Tibial nerve (tissue), 4 donors: ENCODE results near the gene GPR135. TPM values are rescaled to one million over a fixed set of nuclear protein-coding genes. Genes with fewer than 3 reads are reported as not detected.

ENCODE experiments used
- DNase-seq, 2 donors: peaks; one replicate each; pipeline ENCODE4 v3.0.0-alpha.2; 2019; ENCODE audit warnings: low spot score in 2 of 2
- H3K27ac ChIP-seq, 4 donors: fragments of 200-600 bp; sonication (generic) in 3 of 4; one replicate each; pipeline ENCODE4 v1.5.1; 2017 to 2019; ENCODE audit warnings: mild to moderate bottlenecking in 1 of 4
- H3K27me3 ChIP-seq, 2 donors: fragments of 200-600 bp; sonication (generic) in 1 of 2; one replicate each; pipeline versions ENCODE4 v1.5.1 to v1.6.0; 2017 to 2019
- H3K36me3 ChIP-seq, 3 donors: fragments of 200-600 bp; sonication (generic); one replicate each; pipeline ENCODE4 v1.5.1; 2018 to 2019
- H3K4me1 ChIP-seq, 4 donors: fragments of 200-600 bp; sonication (generic) in 3 of 4; one replicate each; pipeline ENCODE4 v1.5.1; 2017 to 2019
- H3K4me3 ChIP-seq, 4 donors: fragments of 200-600 bp; sonication (generic) in 3 of 4; one replicate each; pipeline ENCODE4 v1.5.1; 2017 to 2019; ENCODE audit warnings: mild to moderate bottlenecking in 1 of 4, moderate library complexity in 1 of 4
- H3K9me3 ChIP-seq, 4 donors: fragments of 200-600 bp; sonication (generic) in 3 of 4; one replicate each; pipeline ENCODE4 v1.5.1; 2017 to 2019
- CTCF ChIP-seq, 5 experiments: fragments of 200-600 bp in 3 of 5; fragments of 450-650 bp in 2 of 5; sonication (generic) in 3 of 5; IDR thresholded peaks; one replicate each; pipeline ENCODE4 v1.5.1; 2016 to 2019; ENCODE audit warnings: antibody characterized with exemption in 5 of 5, mild to moderate bottlenecking in 3 of 5, moderate library complexity in 2 of 5
- EP300 ChIP-seq, 2 donors: sonication (generic); formaldehyde crosslinking; IDR thresholded peaks; one replicate each; pipeline ENCODE4 v1.6.1; 2017; ENCODE audit warnings: antibody characterized with exemption in 2 of 2, mild to moderate bottlenecking in 1 of 2
- POLR2A ChIP-seq, 2 donors: fragments of 450-650 bp; IDR thresholded peaks; one replicate each; pipeline ENCODE4 v1.6.1; 2017; ENCODE audit warnings: antibody characterized with exemption in 2 of 2, mild to moderate bottlenecking in 2 of 2, moderate library complexity in 2 of 2
- WGBS, 2 donors: methylation state at CpG; one replicate each; pipeline ENCODE4 v1.1.5; 2018; 5-methylcytosine and 5-hydroxymethylcytosine counted together
- total RNA-seq, 4 donors: library from RNA; depleted of rRNA; stranded (reverse); fragments of >200 nt; gene quantifications; one replicate each; pipeline ENCODE4 v1.1.0, GENCODE V29; 2016

The GPR135 gene
- total RNA-seq, 4 donors from 2014 or later: 5.9 to 17.7 (median 11.3) TPM

GRCh38 chr14:59435987-59436386 lies 29.2 kb downstream of the GPR135 start:
- Histone ChIP-seq H3K4me3 (no peak overlapping the region), H3K36me3 (no peaks in the 10 kb centered on the region), H3K27me3 (no peaks in the 10 kb centered on the region), H3K27ac (no peak overlapping the region), H3K4me1 (peaks cover 0 to 27% (median 0%) of the 10 kb centered on the region in 4 donors), H3K9me3 (no peaks in the 10 kb centered on the region)
- TF ChIP-seq EP300 (IDR thresholded peaks at IDR 0.05) (no peak), POLR2A (IDR thresholded peaks at IDR 0.05) (no peak), CTCF (IDR thresholded peaks at IDR 0.05) (no peak)
- DNase-seq: no peak
- WGBS, 2 donors: 74 to 87% methylated on average over 1 of the region's 1 CpG

- no peaks in the 10 kb centered on the region for H3K36me3 ChIP-seq
- no peak for TF ChIP-seq CTCF (IDR thresholded peaks at IDR 0.05)
- no peak for TF ChIP-seq EP300 (IDR thresholded peaks at IDR 0.05)
- no peak for TF ChIP-seq POLR2A (IDR thresholded peaks at IDR 0.05)
- H3K27ac ChIP-seq: no peak overlapping the region
- H3K27me3 ChIP-seq: no peaks in the 10 kb centered on the region
- no peaks in the 10 kb centered on the region for H3K9me3 ChIP-seq
- H3K4me3 ChIP-seq: no peak overlapping the region
- WGBS, 2 donors: 75 to 77% methylated on average over 3 of the region's 3 CpGs
- H3K4me1 ChIP-seq: peaks cover 0 to 27% (median 0%) of the 10 kb centered on the region in 4 donors
- no peak for DNase-seq
These were observed 30.1 kb downstream of the GPR135 start for GRCh38 chr14:59435101-59435500.

- Histone ChIP-seq H3K27me3 (no peaks in the 10 kb centered on the region), H3K4me3 (no peak overlapping the region), H3K4me1 (peaks cover 0 to 38% (median 7%) of the 10 kb centered on the region in 4 donors), H3K36me3 (no peaks in the 10 kb centered on the region), H3K9me3 (no peaks in the 10 kb centered on the region), H3K27ac (no peak overlapping the region)
- WGBS, 2 donors: 81 to 83% methylated on average over 4 of the region's 4 CpGs
- TF ChIP-seq POLR2A (IDR thresholded peaks at IDR 0.05): no peak
- no peak for TF ChIP-seq EP300 (IDR thresholded peaks at IDR 0.05)
- TF ChIP-seq CTCF (IDR thresholded peaks at IDR 0.05): no peak
- no peak for DNase-seq
These were observed 35.4 kb downstream of the GPR135 start for GRCh38 chr14:59429790-59430189.

- Histone ChIP-seq H3K36me3 (no peaks in the 10 kb centered on the region), H3K4me3 (no peak overlapping the region), H3K27me3 (no peaks in the 10 kb centered on the region), H3K9me3 (no peaks in the 10 kb centered on the region), H3K4me1 (peaks cover 0 to 42% (median 7%) of the 10 kb centered on the region in 4 donors), H3K27ac (peak overlapping the region in 2 of 4 donors; percentile 30 to 46)
- TF ChIP-seq EP300 (IDR thresholded peaks at IDR 0.05) (no peak), CTCF (IDR thresholded peaks at IDR 0.05) (peak in 3 of 5 experiments; percentile 14 to 31 (median 21))
- 65 to 77% methylated on average over 1 of the region's 1 CpG for WGBS, 2 donors
- no peak for DNase-seq
These were observed 36.6 kb downstream of the GPR135 start for GRCh38 chr14:59428581-59429012.

- peak overlapping the region in 2 of 4 donors; percentile 30 to 46 for H3K27ac ChIP-seq
- H3K36me3 ChIP-seq: no peaks in the 10 kb centered on the region
- H3K9me3 ChIP-seq: no peaks in the 10 kb centered on the region
- 57 to 62% methylated on average over 13 of the region's 13 CpGs for WGBS, 2 donors
- peaks cover 0 to 42% (median 7%) of the 10 kb centered on the region in 4 donors for H3K4me1 ChIP-seq
- TF ChIP-seq POLR2A (IDR thresholded peaks at IDR 0.05) (no peak), EP300 (IDR thresholded peaks at IDR 0.05) (no peak), CTCF (IDR thresholded peaks at IDR 0.05) (no peak)
- H3K27me3 ChIP-seq: no peaks in the 10 kb centered on the region
- no peak overlapping the region for H3K4me3 ChIP-seq
- no peak for DNase-seq
These were observed 37.3 kb downstream of the GPR135 start for GRCh38 chr14:59427653-59428580.
